ENCODE measurements around the gene STAC3. TPM values are rescaled to one million over a fixed set of nuclear protein-coding genes. Genes with fewer than 3 reads are reported as not detected.

Gene STAC3
- total and polyA plus RNA-seq, 2 of the 13 experiments (the other 11 are each of a cell fraction or from before 2014, with no cell fraction given), result 0.18 to 0.22 TPM

- TF ChIP-seq BCLAF1 (IDR thresholded peaks at IDR 0.05) (no peak), KAT8 (CRISPR knock-in tag; IDR thresholded peaks at IDR 0.05) (no peak), ZNF616 (CRISPR knock-in tag; IDR thresholded peaks at IDR 0.05; ENCODE audit: low read depth) (no peak), ZNF251 (CRISPR knock-in tag; IDR thresholded peaks at IDR 0.05) (no peak), ZNF256 (CRISPR knock-in tag; conservative IDR thresholded peaks at IDR 0.05) (no peak), ZNF672 (CRISPR knock-in tag; IDR thresholded peaks at IDR 0.05) (no peak), ZNF709 (CRISPR knock-in tag; IDR thresholded peaks at IDR 0.05) (no peak), ZNF564 (CRISPR knock-in tag; IDR thresholded peaks at IDR 0.05) (no peak), ZNF770 (CRISPR knock-in tag; IDR thresholded peaks at IDR 0.05) (no peak), ZNF335 (CRISPR knock-in tag; IDR thresholded peaks at IDR 0.05) (no peak)
Measured at GRCh38 chr12:57260366-57260765, 9.4 kb upstream of the STAC3 start (continued).
